Measurements from ENCODE around the gene MYL5.

DNA sequence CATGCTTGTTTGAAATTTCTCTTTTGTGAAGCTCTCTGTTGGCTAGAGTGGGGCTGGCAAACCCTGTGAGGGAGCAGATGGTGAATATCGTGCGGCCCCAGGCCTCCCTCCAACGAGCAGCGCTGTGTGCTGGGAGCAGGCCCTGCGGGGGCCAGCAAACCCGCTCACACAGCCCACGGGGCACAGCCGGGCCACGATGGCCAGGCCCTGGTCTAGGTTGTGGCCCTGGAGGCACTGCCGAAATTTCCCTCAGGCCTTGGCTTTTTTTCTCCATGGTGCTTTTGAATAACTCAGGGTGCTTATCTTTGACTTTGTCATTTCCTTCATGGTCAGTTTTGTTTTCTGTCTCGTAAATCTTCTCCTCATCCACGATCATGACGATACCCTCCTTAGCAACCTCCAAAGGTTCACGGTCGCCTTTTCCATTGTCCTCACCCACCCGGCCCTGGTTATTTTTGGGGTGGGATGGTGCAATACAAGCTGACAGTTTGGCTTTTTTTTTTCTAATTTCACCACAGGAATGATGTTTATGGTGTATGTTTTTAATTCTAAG is 52.0 kb downstream of the MYL5 start:
- TF ChIP-seq, protein P1, sequence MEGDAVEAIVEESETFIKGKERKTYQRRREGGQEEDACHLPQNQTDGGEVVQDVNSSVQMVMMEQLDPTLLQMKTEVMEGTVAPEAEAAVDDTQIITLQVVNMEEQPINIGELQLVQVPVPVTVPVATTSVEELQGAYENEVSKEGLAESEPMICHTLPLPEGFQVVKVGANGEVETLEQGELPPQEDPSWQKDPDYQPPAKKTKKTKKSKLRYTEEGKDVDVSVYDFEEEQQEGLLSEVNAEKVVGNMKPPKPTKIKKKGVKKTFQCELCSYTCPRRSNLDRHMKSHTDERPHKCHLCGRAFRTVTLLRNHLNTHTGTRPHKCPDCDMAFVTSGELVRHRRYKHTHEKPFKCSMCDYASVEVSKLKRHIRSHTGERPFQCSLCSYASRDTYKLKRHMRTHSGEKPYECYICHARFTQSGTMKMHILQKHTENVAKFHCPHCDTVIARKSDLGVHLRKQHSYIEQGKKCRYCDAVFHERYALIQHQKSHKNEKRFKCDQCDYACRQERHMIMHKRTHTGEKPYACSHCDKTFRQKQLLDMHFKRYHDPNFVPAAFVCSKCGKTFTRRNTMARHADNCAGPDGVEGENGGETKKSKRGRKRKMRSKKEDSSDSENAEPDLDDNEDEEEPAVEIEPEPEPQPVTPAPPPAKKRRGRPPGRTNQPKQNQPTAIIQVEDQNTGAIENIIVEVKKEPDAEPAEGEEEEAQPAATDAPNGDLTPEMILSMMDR (IDR thresholded peaks at IDR 0.05), result no peak
- no peak for TF ChIP-seq EP300 (IDR thresholded peaks at IDR 0.05; ENCODE audit: low read depth)
- no peak for TF ChIP-seq POLR2A (IDR thresholded peaks at IDR 0.05)
